GM12878 (cell line): Measurements from ENCODE around the gene AGPAT2. TPM values are rescaled to one million over a fixed set of nuclear protein-coding genes. Genes with fewer than 3 reads are reported as not detected.
"Not testable (repeated sequence)": the region's sequence is repeated elsewhere in the genome, so short reads cannot be mapped to it uniquely, and the experiment has no call there.

Source experiments
- ATAC-seq: fragments of 200-7000 bp; cut with Tn5 transposase; 3 replicates; pipeline ENCODE4 v1.9.1; 2020; ENCODE audit warnings: mild to moderate bottlenecking, moderate library complexity
- BruUV-seq: library from RNA; stranded (reverse); fragments of 400-500 nt; replicated peaks from 2 replicates; lab custom pipeline; 2021; lab: Mats Ljungman, UMichigan
- CTCF ChIA-PET: fragments of 300-600 bp; sonication (Branson Sonifier 250); formaldehyde crosslinking; extraction: SDS; loops from one replicate; lab custom pipeline; 2021; ENCODE audit warnings: inconsistent platforms; lab: Yijun Ruan, JAX
- POLR2A ChIA-PET: fragments of 350-600 bp; formaldehyde crosslinking; extraction: SDS; loops from one replicate; lab custom pipeline; 2021; ENCODE audit warnings: inconsistent platforms; lab: Charles Lee
- RAD21 ChIA-PET: fragments of 300-600 bp; sonication (Branson Sonifier 250); formaldehyde crosslinking; loops from one replicate; lab custom pipeline; 2023; ENCODE audit warnings: antibody characterized with exemption; ENCODE audit not compliant: unreplicated experiment; lab: Charles Lee
- SMC1A ChIA-PET: fragments of 300-600 bp; sonication (Branson Sonifier 250); formaldehyde crosslinking; loops from one replicate; lab custom pipeline; 2023; ENCODE audit not compliant: unreplicated experiment, uncharacterized antibody; lab: Charles Lee
- DNase-seq: peaks from one replicate; pipeline ENCODE4 v3.0.0-alpha.2; 2011; ENCODE audit warnings: low read depth, low spot score
- FAIRE-seq: peaks from 3 replicates; lab custom pipeline; 2011; peaks lifted over from hg19 to GRCh38; lab: Jason Lieb, UNC
- H2AFZ ChIP-seq: 2 replicates; pipeline ENCODE4 v1.6.0; 2011; ENCODE audit warnings: low read depth, low read length, control low read depth; ENCODE audit not compliant: control insufficient read depth
- H3K27ac ChIP-seq: 2 replicates; pipeline ENCODE4 v1.5.1; 2011; ENCODE audit warnings: control low read depth; ENCODE audit not compliant: control insufficient read depth, insufficient read depth
- H3K27me3 ChIP-seq, 2 experiments: replicated peaks in 1 of 2; 2 replicates each; pipeline versions ENCODE4 v1.6.0 to v1.6.1; 2011; ENCODE audit warnings: low read length in 1 of 2; ENCODE audit not compliant: control insufficient read depth in 2 of 2, insufficient read depth in 2 of 2
- H3K36me3 ChIP-seq, 2 experiments: 2 replicates each; pipeline ENCODE4 v1.5.1; 2011; ENCODE audit warnings: low read length in 1 of 2; ENCODE audit not compliant: control insufficient read depth in 2 of 2, insufficient read depth in 2 of 2
- H3K4me1 ChIP-seq: 2 replicates; pipeline ENCODE4 v1.6.1; 2011; ENCODE audit warnings: mild to moderate bottlenecking, low read length, moderate library complexity, mixed read lengths; ENCODE audit not compliant: control insufficient read depth, insufficient read depth
- H3K4me2 ChIP-seq: 2 replicates; pipeline ENCODE4 v1.6.0; 2011; ENCODE audit warnings: control low read depth; ENCODE audit not compliant: control insufficient read depth, insufficient read depth
- H3K4me3 ChIP-seq: fragments of 200-600 bp; sonication (generic); 2 replicates; pipeline ENCODE4 v1.5.1; 2016
- H3K79me2 ChIP-seq: 2 replicates; pipeline ENCODE4 v1.6.0; 2011; ENCODE audit warnings: low read length; ENCODE audit not compliant: control insufficient read depth, insufficient read depth
- H3K9ac ChIP-seq: 2 replicates; pipeline ENCODE4 v1.8.0; 2011; ENCODE audit warnings: low read length, control low read depth, mixed read lengths; ENCODE audit not compliant: control insufficient read depth, insufficient read depth
- H3K9me3 ChIP-seq: replicated peaks from 3 replicates; pipeline ENCODE4 v1.5.1; 2011; ENCODE audit warnings: mild to moderate bottlenecking, low read length; ENCODE audit not compliant: control insufficient read depth, insufficient read depth
- H4K20me1 ChIP-seq: 2 replicates; pipeline ENCODE4 v1.6.0; 2011; ENCODE audit not compliant: control insufficient read depth, insufficient read depth
- EP300 ChIP-seq, 2 experiments: fragments of 150-350 bp in 1 of 2; IDR thresholded peaks; 2 replicates each; pipeline ENCODE4 v1.6.1; 2011 to 2012; ENCODE audit warnings: low read depth in 2 of 2, low read length in 2 of 2, borderline replicate concordance in 1 of 2, improper control_type of control experiment in 1 of 2, inconsistent platforms in 1 of 2; ENCODE audit not compliant: control insufficient read depth in 1 of 2
- IKZF1 ChIP-seq: fragments of 450-650 bp; conservative IDR thresholded peaks from 2 replicates; pipeline ENCODE4 v1.6.1; 2017; ENCODE audit warnings: antibody characterized with exemption, mild to moderate bottlenecking
- RUNX3 ChIP-seq: IDR thresholded peaks from 2 replicates; pipeline ENCODE4 v1.6.1; 2012; ENCODE audit warnings: low read length, inconsistent platforms
- SMARCA5 ChIP-seq: fragments of 450-650 bp; IDR thresholded peaks from 2 replicates; pipeline ENCODE4 v1.6.1; 2017; ENCODE audit warnings: mild to moderate bottlenecking
- SPI1 ChIP-seq: IDR thresholded peaks from 2 replicates; pipeline ENCODE4 v1.6.1; 2011; ENCODE audit warnings: low read depth, mild to moderate bottlenecking, low read length, moderate library complexity, borderline replicate concordance; ENCODE audit not compliant: insufficient read depth
- ZNF384 ChIP-seq: IDR thresholded peaks from 2 replicates; pipeline ENCODE4 v1.6.1; 2012; ENCODE audit warnings: low read depth, mild to moderate bottlenecking, low read length, improper control_type of control experiment, borderline replicate concordance
- ZNF622 ChIP-seq: fragments of 450-650 bp; IDR thresholded peaks from 2 replicates; pipeline ENCODE4 v1.6.1; 2017; ENCODE audit warnings: mild to moderate bottlenecking, inconsistent platforms
- WGBS: methylation state at CpG from one replicate; pipeline ENCODE4 v1.1.6; 2016; ENCODE audit warnings: low lambda C conversion rate; ENCODE audit not compliant: insufficient replicate concordance, insufficient coverage; ENCODE audit errors: missing lambda C conversion rate; 5-methylcytosine and 5-hydroxymethylcytosine counted together
- in situ Hi-C: fragments of 300-500 bp; cut with MboI; formaldehyde crosslinking; loops from 9 replicates; pipeline ENCODE4 v1.14.3; 2018; ENCODE audit warnings: mixed read lengths
- intact Hi-C: fragments of 100-400 bp; cut with micrococcal nuclease; formaldehyde crosslinking; loops from one replicate; pipeline ENCODE4 v1.14.2; 2022; ENCODE audit not compliant: unreplicated experiment
- polyA plus RNA-seq, 11 experiments: library from polyadenylated mRNA; depleted of rRNA in 4 of 11; unstranded in 6 of 11; stranded (reverse) in 5 of 11; fragments of >200 nt; fragmentation: Nextera tagmentation in 4 of 11; fragmentation: Illumina TruSeq in 1 of 11; extraction: Ambion mirVana in 4 of 11; extraction: Trizol in 1 of 11; gene quantifications; 1 replicate in 1 of 11; 2 replicates in 10 of 11; pipeline versions ENCODE4 v1.2.1 to v1.2.3, GENCODE V29; 2011 to 2016; ENCODE audit warnings: inconsistent platforms in 2 of 11, missing spikeins in 2 of 11, low read depth in 1 of 11
- total RNA-seq, 4 experiments: library from RNA; depleted of rRNA in 3 of 4; stranded (reverse); fragments of >200 nt in 3 of 4; fragmentation: Illumina TruSeq in 1 of 4; extraction: Trizol in 1 of 4; gene quantifications; 2 replicates each; pipeline versions ENCODE4 v1.2.1 to v1.2.3, GENCODE V29; 2013 to 2021
- TF ChIP-seq, protein P1 (sequence below): fragments of 450-650 bp; IDR thresholded peaks from 2 replicates; pipeline ENCODE4 v1.6.1; 2016; ENCODE audit warnings: mild to moderate bottlenecking
- TF ChIP-seq, protein P2 (sequence below): fragments of 450-650 bp; IDR thresholded peaks from 2 replicates; pipeline ENCODE4 v1.6.1; 2018; ENCODE audit warnings: borderline replicate concordance, mild to moderate bottlenecking; ENCODE audit not compliant: partially characterized antibody

Gene AGPAT2
- total and polyA plus RNA-seq, 10 of the 15 experiments (the other 5 are each of a cell fraction or from before 2014, with no cell fraction given), result 0.10 to 28.5 (median 18.2) TPM

DNA sequence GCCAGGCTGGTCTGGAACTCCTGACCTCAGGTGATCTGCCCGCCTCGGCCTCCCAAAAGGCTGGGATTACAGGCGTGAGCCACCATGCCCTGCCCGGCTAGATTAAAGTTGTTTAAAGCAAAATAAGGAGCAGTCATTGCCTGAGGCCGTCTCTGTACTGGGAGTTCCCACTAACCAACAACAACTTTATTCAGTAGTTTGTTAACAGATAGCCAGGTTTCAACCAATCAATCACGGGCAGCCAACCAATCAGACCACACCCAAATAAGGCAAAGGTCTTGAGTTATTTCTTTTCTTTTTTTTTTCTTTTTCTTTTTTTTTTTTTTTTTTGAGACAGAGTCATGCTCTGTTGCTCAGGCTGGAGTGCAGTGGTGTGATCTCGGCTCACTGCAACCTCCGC lies 17.5 kb upstream of the AGPAT2 start:
- H3K9me3 ChIP-seq, POLR2A ChIA-PET, H3K9ac ChIP-seq, H2AFZ ChIP-seq, H3K4me3 ChIP-seq, H3K79me2 ChIP-seq, SMC1A ChIA-PET, ATAC-seq, H3K27me3 ChIP-seq, DNase-seq, H3K27ac ChIP-seq, RAD21 ChIA-PET, H4K20me1 ChIP-seq, H3K36me3 ChIP-seq, FAIRE-seq, H3K4me2 ChIP-seq, intact Hi-C loops, in situ Hi-C loops, BruUV-seq: not testable (repeated sequence)
- WGBS, result 55% methylated on average over 8 of the region's 8 CpGs
- TF ChIP-seq, protein P1, sequence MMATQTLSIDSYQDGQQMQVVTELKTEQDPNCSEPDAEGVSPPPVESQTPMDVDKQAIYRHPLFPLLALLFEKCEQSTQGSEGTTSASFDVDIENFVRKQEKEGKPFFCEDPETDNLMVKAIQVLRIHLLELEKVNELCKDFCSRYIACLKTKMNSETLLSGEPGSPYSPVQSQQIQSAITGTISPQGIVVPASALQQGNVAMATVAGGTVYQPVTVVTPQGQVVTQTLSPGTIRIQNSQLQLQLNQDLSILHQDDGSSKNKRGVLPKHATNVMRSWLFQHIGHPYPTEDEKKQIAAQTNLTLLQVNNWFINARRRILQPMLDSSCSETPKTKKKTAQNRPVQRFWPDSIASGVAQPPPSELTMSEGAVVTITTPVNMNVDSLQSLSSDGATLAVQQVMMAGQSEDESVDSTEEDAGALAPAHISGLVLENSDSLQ, result peak; percentile 60
- CTCF ChIA-PET, result interaction anchor here (0.9 kb wide), 1 partner anchor 53 kb away, joined by 4 read pairs; the partner anchor contains the start of gene LCN8
- peaks cover 20% of the 10 kb centered on the region for H3K4me1 ChIP-seq

DNA sequence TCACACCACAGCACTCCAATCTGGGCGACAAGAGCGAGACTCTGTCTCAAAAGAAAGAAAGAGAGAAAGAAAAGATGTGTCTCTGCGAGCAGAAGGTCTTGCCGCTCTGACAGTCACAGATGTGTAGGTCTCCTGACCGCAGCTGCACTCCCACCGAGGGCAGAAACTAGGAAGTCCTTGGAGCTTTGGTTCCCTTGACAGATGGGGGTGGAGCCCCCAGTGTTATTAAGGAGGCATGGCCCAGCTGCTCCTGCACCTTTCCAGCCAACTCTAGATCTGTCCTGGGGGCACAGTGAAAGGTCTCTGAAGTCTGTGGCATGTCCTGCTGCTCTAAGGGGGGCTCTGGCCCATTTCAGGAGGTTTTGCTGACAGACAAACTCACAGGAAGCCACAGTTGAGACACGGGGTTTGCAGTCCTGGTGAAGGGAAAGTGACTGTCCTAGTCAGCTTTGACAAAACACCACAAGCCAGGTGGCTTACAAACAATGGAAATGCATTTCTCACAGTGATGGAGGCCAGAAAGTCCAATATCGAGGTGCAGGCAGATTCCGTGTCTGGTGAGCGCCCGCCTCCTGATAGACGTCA lies 16.1 kb upstream of the AGPAT2 start:
- in situ Hi-C loops, result no loop called here
- Histone ChIP-seq H3K4me3 (no peak overlapping the region), H3K36me3 (no peaks in the 10 kb centered on the region), H2AFZ (no peak overlapping the region; the same call in 1 of the 2 replicates), H3K4me2 (no peak overlapping the region), H3K27me3 (no peaks in the 10 kb centered on the region; a peak in 2 of 4 replicates), H3K27ac (no peak overlapping the region), H3K9ac (no peak overlapping the region), H3K79me2 (no peaks in the 10 kb centered on the region), H4K20me1 (no peaks in the 10 kb centered on the region), H3K9me3 (no peaks in the 10 kb centered on the region), H3K4me1 (peaks cover 20% of the 10 kb centered on the region)
- CTCF ChIA-PET, result interaction anchor here (0.8 to 3.5 kb wide), 3 partner anchors 17 to 38 kb away, joined by 3 to 16 read pairs (median 3); no protein-coding TSS in a partner anchor
- POLR2A ChIA-PET, result no interaction called here
- RAD21 ChIA-PET, result no interaction called here
- intact Hi-C loops, result no loop called here
- TF ChIP-seq RUNX3, result peak; percentile 51
- TF ChIP-seq SMARCA5, result no peak
- 0 out of 2 replicates have a peak, but pooled peaks have one; percentile 30 for TF ChIP-seq IKZF1
- TF ChIP-seq SPI1, result peak; percentile 6; the same call in 1 of the 2 replicates
- no peak for TF ChIP-seq ZNF384
- TF ChIP-seq ZNF622, result no peak
- TF ChIP-seq, protein P2, sequence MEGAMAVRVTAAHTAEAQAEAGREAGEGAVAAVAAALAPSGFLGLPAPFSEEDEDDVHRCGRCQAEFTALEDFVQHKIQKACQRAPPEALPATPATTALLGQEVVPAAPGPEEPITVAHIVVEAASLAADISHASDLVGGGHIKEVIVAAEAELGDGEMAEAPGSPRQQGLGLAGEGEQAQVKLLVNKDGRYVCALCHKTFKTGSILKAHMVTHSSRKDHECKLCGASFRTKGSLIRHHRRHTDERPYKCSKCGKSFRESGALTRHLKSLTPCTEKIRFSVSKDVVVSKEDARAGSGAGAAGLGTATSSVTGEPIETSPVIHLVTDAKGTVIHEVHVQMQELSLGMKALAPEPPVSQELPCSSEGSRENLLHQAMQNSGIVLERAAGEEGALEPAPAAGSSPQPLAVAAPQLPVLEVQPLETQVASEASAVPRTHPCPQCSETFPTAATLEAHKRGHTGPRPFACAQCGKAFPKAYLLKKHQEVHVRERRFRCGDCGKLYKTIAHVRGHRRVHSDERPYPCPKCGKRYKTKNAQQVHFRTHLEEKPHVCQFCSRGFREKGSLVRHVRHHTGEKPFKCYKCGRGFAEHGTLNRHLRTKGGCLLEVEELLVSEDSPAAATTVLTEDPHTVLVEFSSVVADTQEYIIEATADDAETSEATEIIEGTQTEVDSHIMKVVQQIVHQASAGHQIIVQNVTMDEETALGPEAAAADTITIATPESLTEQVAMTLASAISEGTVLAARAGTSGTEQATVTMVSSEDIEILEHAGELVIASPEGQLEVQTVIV, result no peak
- no peak for TF ChIP-seq EP300 (IDR thresholded peaks at IDR 0.05; ENCODE audit: borderline replicate concordance in 1 of 2, control insufficient read depth in 1 of 2, low read depth in 2 of 2, low read length in 2 of 2)
- no TSS peak for BruUV-seq
- SMC1A ChIA-PET, result interaction anchor here (1.0 kb wide), 1 partner anchor 23 kb away, joined by 4 read pairs; no protein-coding TSS in a partner anchor
- FAIRE-seq (no peak), ATAC-seq (no peak), DNase-seq (no peak)
- 39% methylated on average over 12 of the region's 12 CpGs for WGBS
